Measurements from ENCODE around the gene CNTNAP3B.
"Not testable (repeated sequence)": the region's sequence is repeated elsewhere in the genome, so short reads cannot be mapped to it uniquely, and the experiment has no call there.

The CNTNAP3B gene

DNA sequence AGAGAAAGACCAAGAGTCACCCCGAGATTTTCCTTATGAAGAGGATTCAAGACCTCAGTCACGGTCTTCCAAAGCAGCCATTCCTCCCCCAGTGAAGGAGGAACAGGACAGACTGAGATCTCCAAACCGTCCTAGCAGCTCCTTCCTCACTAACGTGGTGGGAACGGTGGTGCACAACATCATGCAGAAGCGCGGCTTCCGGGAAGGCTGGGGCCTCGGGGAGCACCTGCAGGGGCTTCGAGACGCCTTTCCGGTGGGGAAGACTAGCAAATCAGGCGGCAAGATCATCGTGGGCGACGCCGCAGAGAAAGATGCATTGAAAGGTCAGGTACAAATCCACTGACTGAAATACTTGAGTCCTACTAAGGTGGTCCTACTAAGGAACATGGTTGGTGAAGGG is 154.3 kb downstream of the CNTNAP3B start:
- not testable (repeated sequence) for DNase-seq

DNA sequence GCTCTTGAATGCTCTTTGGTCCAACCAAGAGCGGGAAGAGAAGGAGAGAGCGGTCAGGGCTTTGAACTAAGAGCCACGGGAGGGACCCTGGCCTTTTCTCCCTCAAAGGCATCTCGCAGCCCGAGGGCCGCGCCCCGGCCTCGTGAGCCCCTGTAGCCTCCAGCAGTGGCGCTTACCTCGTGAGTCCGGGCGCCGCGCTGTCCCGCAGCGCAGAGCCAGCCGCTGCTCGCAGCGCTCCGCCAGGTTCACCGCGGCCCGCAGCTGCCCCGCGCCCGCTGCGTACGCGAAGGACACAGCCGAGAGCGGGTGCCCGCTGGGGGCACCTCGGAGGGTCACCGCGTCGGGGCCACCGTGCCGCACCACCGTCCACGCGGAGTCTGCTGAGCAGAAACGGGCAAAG is 176.2 kb downstream of the CNTNAP3B start:
- not testable (repeated sequence) for DNase-seq

DNA sequence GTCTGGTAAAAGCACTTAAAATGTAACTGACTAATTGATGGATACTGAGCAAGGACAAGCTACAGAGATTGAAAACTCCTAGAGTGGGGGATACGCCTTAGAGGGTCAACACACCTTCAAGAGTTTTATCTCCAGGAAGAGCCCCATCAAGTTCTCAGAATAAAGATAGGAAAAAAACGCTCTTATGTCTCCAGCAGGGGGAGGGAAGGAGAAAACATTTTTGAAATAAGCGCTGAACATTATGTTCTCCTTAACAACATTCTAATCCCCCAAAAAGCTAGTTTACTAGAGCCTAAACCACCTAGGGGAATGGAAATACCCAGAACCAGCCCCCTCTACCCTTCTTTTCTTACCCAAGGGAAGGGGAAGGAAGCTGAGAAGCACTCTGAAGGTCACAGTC is 187.5 kb downstream of the CNTNAP3B start:
- not testable (repeated sequence) for DNase-seq

DNA sequence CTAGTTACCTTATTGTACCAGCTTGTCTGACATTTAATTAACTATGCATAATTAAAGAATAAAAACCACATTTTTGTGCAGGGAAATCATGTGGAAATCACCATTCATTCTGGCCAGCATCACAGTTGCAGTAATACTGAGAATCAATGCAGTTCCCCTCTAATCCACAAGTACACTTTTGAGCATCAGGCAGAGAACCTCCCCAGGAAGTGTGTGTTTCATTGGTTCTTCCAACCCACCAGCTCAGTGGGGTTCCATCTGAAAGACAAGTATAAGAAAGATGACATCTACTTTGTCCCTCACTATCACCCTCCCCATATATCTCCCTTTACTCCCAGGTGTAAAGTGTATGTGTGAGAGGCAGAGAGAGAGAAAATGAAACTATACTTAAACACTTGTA is 191.1 kb downstream of the CNTNAP3B start:
- DNase-seq = not testable (repeated sequence)

DNA sequence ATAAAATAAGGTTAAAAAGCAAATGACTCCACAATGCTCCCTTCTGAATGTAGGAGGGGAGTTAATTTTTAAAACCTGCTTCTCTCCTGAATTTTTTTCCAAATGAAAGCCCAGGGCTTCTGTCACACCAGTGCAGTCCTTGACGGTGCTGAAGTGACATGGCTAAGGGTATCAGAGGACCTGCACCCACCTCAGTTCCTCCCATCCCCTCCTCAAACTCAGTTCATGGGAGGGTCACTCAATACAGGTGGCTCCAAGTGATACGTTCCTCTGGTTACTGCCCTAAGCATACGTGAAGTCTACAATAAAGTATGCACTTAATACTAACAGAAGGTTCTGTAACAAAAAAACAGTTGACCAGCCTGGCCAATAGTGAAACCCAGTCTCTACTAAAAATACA is 193.5 kb downstream of the CNTNAP3B start:
- DNase-seq = not testable (repeated sequence)

DNA sequence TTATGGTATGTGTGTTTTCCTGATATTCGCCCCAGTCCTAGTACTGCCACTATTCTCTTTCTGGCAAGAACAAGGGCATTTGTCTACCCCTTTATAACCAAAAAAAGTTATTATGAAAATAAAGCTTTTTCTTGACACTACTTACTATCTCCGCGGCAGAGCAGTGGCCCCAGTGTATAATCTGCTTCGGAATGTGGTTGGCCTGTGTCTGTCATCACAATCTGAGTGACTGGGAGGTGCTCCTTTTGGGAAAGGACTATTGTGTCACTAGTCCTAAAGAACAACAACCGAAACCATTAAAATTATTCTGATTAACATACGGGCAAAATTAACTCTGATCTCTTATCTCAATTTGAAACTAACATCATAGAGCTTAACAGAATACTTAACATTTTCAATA is 200.1 kb downstream of the CNTNAP3B start:
- DNase-seq = not testable (repeated sequence)

DNA sequence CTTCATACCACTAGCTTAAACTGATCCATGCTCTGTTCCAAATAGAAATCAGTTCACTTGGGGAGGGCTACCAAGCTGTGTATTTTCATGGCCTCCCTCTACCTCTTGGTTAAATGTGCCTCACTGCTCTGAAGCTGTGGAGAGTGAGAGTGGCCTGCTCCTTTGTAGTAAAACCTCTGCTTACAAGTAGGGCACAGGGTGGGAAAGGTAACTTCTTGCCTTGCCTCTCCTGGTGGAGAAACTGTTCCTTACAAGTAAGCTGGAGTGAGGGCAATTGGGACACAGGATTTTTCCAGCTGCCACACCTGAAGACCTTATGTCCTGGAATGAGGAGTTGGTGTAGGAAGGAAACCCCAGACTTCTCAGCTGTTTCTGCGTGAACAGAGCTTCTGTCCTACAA is 211.9 kb downstream of the CNTNAP3B start:
- not testable (repeated sequence) for DNase-seq

DNA sequence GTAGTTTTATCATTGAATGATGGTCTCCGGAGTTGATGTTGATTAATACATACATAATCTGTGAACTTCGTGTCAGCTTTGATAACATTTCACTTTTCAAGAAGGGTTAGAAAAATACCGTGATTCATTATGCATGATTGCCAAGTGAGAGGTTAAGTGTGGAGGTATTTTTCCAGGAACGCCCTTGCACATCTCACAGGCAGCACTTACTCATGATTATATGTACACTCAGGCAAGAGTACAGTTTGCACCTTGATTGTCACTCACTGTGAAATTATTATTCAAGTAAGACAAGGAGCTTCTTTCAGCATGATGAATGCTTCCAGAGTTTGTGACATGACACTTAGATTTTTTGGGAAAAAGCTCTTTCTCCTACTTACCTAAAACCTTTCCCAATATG is 223.7 kb downstream of the CNTNAP3B start:
- not testable (repeated sequence) for DNase-seq

DNA sequence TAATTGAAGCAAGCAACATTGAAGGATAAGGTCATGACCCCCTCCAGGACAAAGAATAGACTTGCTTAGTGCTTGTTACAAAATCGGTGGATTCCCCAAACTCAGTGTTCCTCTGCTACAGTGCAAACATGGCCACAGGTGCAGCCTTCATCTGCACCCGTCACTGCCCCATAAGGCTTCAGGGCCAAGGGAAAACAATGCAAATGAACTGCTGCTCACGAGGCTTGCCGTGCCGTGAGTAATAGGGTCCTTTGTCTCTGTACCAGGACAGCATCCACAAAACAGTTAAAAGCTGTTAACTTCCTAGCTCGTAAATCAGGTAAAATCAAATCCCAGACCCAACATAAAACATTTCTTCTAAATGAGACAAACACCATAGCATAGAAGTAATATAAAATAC is 226.5 kb downstream of the CNTNAP3B start:
- DNase-seq = not testable (repeated sequence)

DNA sequence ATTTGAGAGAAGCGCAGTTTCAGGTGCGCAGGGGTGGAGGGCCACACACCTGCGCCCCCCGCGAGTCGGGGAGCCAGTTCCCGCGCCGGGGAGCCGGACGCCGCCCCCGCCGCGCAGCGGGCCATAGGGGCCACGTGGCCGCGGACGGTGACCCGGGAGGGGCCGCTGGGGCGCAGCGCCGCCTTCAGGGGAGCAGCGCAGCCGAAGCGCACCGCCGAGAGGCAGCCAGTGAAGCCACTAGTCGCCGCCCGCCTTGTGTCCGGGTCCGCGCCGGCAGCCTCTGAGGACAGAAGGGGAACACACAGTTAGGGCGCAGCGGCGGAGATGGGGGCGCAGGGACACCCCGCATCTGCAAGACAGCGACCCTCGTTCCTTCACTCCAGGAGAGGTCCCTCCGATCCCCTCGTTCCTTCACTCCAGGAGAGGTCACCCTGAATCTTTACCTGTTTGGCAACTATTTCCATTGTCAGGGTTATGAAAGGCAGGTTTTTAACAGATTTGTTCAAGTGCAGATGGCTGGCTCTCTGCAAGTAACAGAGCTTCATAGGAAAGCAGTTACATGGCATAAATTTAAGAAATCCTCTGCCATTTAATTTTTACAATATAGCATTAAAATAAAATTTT is 230.4 kb downstream of the CNTNAP3B start:
- DNase-seq = not testable (repeated sequence)

DNA sequence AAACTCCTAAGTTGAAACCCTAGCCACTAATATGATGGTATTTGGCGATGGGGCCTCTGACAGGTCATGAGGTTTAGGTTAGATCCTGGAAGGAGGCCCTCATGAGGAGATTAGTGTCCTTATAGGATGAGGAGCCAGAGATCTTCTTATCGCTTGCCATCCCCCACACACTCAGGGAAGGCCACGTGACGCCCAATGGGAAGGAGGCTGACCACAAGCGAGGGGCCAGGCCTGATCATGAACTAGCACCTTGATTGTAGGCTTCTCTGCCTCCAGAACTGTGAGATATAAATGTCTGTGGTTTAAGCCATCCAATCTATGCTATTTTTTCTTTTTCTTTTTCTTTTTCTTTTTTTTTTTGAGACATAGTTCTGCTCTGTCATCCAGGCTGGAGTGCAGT is 254.7 kb downstream of the CNTNAP3B start:
- DNase-seq = not testable (repeated sequence)

DNA sequence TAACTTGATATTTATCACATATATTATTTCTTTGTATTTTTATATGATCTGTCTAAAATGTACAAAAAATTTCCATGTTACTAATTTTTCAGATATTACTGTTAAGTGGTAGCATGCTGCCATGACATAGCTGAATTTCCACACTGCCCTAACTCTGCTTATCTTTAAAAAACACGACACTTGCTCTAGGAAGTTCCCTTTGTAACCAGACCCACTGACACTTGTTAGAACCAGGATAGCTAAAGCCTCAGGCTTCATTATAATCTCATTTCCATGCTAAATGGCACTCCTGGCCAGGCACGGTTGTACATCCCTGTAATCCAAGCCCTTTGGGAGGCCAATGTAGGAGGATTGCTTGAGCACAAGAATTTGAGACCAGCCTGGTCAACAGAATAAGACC is 273.8 kb downstream of the CNTNAP3B start:
- not testable (repeated sequence) for DNase-seq

DNA sequence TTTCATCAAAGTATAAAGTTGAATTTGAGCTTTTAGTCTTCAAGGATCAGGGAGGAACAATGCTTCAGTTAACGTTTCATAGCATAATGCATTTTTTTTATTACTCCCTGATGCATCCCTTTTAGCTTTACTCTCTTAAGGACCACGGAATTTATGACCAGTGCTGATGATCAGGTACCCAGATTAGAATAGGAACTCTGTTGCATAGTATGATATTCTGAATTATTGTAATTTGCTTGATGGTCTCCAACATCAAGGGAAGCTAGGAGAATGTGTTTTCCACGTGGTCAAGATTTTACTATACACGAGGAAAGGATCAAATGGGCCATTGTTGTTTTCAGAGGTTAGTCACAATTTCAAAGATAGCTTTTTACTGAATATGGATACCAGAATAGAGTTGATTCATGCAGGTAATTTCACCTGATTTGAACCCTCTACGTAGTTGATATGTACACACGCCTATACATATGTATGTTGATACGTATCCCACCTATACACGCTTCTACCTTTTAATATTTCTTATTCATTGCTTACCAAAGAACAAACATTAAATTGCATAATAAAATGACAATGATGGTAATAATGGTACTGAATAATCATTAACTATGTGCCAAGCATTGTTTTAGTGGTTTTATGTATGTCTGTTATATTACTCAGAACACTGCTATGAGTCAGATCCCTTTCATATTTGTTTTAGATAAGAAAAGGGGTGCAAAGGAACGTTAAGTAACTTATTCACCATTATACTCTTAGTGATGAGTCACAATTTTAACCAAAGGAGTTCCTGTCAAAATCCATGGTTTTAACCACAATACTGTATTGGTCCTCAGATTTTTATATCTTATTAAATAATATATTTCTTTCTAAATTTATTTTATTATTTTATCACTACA is 277.1 kb downstream of the CNTNAP3B start:
- DNase-seq = not testable (repeated sequence)

DNA sequence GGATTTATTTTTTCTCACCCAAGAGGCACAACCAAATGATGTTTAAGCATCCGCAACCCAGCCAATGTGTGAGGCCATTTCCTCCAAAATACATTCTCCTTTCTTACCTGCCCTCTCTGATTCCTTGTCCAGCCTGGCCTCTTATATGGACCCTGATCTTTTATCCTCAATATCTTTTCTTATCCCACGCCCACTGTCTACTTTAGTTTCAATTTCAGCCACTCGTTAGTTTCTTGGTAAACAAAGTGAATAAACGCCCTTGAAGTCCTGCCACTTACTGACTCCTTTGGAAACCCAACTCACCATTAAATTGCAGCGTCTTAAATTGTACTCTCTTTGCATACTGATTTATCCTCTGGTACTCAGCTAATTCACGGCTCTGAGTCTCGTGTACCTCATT is 281.4 kb downstream of the CNTNAP3B start:
- DNase-seq = not testable (repeated sequence)
